Brain pericyte (primary cell): ENCODE data around the gene LRRC72.
"Not testable (repeated sequence)": the region's sequence is repeated elsewhere in the genome, so short reads cannot be mapped to it uniquely, and the experiment has no call there.

Experiments
- DNase-seq: peaks from one replicate; pipeline ENCODE4 v3.0.0-alpha.2; 2012; ENCODE audit warnings: low read depth, low spot score

The LRRC72 gene

DNA sequence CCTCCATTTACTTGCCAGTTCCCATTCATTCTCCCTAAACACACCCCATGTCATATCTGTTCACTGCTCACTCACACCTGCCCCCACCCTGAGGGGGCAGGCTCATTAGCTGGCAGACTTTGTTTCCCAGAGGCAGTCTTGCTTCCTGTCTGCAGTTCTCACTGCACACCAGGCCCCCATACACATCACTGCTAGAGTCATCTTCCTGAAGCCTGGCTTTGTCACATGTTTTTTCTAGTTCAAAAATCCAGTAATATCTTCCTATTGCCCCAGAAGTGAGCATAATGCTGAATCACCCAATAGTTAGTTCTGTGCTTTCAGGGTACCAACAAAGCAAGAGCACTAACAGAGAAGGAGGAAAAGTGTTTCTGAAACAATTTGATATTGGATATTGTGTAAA, 1.9 kb downstream of the LRRC72 start:
- DNase-seq: no peak

GRCh38 chr7:16529697-16530096, 3.1 kb downstream of the LRRC72 start:
- DNase-seq: no peak

- no peak for DNase-seq
Observed at GRCh38 chr7:16531707-16532106, 5.1 kb downstream of the LRRC72 start.

GRCh38 chr7:16532272-16532671, 5.6 kb downstream of the LRRC72 start:
- DNase-seq: no peak

- no peak for DNase-seq
Observed at GRCh38 chr7:16535500-16535899, 8.9 kb downstream of the LRRC72 start.

DNA sequence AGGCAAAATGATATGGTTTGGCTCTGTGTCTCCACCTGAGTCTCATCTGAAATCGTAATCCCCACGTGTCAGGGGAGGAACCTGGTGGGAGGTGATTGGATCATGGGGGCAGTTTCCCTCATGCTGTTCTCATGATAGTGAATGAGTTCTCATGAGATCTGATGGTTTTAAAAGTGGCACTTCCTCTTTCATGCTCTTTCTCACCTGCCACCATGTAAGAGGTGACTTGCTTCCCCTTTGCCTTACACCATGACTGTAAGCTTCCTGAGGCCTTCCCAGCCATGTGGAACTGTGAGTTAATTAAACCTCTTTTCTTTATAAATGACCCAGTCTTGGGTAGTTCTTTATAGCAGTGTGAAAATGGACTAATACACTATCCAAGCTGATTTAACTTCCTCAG, 13.9 kb downstream of the LRRC72 start:
- DNase-seq: not testable (repeated sequence)

GRCh38 chr7:16542401-16542800, 15.8 kb downstream of the LRRC72 start:
- DNase-seq: no peak

GRCh38 chr7:16543456-16543855, 16.8 kb downstream of the LRRC72 start:
- no peak for DNase-seq

- DNase-seq: no peak
Observed at GRCh38 chr7:16546921-16547505, 20.4 kb downstream of the LRRC72 start.

DNA sequence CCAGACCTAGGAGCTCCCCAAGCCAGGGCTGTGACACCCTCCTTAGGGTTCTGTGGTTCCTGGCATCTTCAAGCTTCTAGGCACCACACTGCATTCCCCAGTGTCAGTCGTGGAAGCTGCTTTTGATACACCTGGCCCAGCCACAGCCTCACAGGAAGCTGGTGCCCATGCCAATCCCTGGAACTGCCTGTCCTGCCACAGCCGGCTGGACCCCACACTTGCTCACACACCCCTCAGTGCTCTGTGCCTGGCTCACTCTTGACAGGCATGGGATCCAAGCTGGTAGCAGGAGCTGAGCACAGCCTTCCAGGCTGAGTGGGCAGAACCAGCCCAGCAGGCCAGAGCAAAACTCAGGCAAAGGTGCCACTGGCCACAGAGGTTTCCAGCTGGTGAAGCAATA, 21.8 kb downstream of the LRRC72 start:
- no peak for DNase-seq

GRCh38 chr7:16550671-16551070, 24.0 kb downstream of the LRRC72 start:
- no peak for DNase-seq

GRCh38 chr7:16554518-16555236, 28.1 kb downstream of the LRRC72 start:
- no peak for DNase-seq

- DNase-seq: no peak
Observed at GRCh38 chr7:16556359-16556758, 29.7 kb downstream of the LRRC72 start.

DNA sequence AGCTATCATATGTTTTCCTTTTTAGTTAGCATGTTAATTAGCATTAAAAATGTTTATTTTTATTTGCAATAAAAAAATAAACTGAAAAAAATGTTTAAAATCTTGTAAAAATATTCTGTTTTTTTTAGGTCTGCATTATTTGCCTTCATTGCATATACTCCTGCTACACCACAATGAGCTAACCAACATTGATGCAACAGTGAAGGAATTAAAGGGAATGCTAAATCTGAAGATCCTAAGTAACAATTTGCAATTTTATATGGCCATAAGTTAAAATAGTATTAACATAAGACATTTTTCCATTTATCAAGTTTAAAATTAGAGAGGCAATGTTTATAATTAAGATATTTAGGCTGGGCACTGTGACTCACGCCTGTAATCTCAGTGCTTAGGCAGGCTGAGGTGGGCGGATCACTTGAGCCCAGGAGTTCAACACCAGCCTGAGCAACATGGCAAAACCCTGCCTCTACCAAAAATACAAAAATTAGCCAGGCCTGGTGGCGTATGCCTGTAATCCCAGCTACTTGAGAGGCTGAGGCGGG, 32.2 kb downstream of the LRRC72 start:
- no peak for DNase-seq

- DNase-seq: no peak
Observed at GRCh38 chr7:16559497-16560179, 33.0 kb downstream of the LRRC72 start.

DNA sequence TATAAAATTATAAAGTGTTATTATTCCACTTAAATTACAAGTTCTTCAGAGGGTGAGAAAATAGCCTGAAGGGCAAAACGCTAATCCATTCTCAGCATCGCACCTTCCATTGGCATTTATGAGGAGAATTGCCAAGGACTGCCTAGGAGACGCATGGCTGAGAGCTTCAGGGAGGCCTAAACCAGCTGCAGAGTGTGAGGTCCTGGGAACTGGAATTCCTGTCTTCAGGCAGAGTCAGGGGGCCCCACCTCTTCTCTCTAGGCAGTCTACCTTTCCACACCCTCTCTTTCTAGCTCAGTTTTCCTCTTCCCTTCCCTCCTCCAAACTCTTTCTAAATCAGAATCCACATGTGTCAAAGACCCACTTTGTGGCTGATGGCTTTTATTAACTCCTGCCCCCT, 35.3 kb downstream of the LRRC72 start:
- no peak for DNase-seq

DNA sequence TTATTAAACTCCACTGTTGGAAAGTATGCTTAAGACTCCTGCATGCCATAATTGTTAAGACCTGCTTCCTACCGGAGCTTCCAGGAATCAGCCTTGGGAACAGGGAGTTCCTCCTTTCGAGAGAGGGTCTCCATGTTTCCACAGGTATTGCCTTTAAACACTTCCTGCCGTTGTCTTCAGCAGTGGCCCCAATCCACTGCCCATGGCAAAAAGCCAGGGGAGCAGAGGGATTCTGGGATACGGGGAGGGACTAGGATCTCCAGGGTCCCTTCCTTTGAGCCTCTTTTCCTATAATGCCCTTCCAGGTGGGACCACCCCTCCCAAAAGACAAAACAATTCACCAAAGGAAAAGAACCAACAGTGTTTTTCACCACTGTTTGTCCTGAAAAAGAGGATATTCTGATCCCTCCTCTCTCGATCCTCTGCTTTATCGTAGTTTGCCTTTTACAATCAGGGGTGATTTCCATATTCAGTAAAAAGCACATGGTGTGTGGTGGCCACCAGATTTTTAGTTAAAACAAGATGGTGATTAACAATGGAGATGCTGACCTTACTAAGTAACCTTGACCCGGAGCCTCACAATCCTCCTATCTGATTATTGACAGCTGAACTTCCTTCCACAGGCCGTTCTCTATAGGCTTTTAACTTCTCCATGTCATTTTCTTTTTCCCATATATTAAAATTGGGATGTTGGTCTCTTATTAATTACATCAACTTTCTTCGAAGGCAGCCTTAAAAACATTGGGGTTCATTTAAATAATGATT, 36.0 kb downstream of the LRRC72 start:
- DNase-seq: no peak

- DNase-seq: no peak
Observed at GRCh38 chr7:16563281-16564022, 36.8 kb downstream of the LRRC72 start.

DNA sequence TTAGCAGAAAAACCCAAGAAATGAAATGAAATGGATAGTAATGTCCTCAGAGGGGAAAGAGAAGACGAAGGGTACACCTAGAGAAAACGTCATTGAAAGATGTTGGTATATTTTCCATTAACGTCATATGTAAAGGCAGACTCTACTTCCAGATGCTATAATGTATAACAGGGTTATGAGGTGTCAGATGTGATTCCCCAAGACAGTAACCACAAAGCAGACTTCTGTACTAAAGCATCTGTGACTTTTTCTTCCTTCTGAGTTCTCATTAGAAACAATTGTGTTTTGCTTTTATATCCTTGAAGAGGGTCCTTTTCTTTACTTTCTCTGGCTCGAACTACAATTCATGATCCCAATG, 37.4 kb downstream of the LRRC72 start:
- no peak for DNase-seq

GRCh38 chr7:16564909-16565426, 38.3 kb downstream of the LRRC72 start:
- DNase-seq: no peak

DNA sequence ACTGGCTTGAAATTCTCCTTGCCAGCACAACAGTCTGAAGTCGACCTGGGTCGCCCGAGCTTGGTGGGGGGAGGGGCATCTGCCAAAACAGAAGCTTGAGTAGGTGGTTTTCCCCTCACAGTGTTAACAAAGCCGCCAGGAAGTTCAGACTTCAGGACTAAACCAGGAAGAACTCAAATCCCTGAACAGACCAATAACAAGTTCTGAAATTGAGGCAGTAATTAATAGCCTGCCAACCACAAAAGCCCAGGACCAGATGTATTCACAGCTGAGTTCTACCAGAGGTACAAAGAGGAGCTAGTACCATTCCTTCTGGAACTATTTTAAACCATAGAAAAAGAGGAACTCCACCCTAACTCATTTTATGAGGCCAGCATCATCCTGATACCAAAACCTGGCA, 45.3 kb downstream of the LRRC72 start:
- no peak for DNase-seq
